Activated CD4-positive, alpha-beta T cell treated with anti-CD3 and anti-CD28 coated beads, Interleukin-2, amount 50 U/mL, for 48 hours (primary cell): ENCODE results near the gene GBGT1.
A peak's percentile ranks its signal among the peaks of the same experiment; 100 is the strongest.

Source experiments
- DNase-seq, 2 experiments: peaks; one replicate each; pipeline ENCODE4 v3.0.0-alpha.2; 2020

GBGT1 gene

DNA sequence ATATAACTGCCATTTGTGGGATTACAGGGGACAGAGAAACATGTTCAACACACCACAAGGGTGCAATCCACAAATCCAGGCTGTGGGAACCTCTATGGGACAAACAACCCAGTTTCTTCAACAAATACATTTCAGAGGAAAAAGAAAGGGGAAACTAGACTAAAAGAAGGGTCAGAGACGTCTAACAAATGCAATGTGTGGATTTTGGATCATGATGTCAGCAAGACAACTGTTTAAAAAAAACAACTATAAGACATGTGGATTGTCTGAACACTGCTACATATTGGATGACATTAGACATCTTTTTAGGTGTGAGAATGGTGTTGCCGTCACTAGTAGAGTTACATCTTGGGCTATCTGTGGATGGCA, 38.8 kb downstream of the GBGT1 start:
- DNase-seq, result no peak

DNA sequence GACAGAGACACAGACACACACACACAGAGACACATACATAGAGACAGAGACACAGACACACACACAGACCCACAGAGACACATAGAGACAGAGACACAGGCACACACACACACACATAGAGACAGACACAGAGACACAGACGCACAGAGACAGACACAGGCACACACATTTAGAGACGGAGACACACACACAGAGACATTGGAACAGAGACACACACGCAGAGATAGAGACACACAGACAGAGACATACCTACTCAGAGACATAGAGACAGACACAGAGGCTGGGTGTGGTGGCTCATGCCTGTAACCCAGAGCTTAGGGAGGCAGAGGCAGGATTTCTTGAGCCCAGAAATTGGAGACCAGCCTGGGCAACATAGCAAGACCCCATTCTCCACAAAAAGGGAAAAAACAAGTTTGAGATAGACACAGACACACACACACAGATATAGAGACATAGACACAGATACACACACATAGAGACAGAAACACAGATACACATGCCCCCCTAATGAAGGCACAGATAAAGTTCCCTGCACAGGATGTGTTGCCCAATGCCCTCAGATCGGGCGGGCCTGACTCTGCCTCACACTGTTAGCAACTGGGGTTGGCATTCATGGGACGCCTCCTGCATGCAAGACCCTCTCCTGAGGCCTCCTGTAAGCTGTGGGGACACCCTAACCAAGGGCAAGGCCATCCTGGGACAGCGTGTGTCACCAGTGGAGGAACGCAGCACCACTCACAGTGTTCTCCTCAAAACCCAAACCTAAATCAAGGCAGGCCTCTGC, 39.4 kb downstream of the GBGT1 start:
- no peak for DNase-seq

DNA sequence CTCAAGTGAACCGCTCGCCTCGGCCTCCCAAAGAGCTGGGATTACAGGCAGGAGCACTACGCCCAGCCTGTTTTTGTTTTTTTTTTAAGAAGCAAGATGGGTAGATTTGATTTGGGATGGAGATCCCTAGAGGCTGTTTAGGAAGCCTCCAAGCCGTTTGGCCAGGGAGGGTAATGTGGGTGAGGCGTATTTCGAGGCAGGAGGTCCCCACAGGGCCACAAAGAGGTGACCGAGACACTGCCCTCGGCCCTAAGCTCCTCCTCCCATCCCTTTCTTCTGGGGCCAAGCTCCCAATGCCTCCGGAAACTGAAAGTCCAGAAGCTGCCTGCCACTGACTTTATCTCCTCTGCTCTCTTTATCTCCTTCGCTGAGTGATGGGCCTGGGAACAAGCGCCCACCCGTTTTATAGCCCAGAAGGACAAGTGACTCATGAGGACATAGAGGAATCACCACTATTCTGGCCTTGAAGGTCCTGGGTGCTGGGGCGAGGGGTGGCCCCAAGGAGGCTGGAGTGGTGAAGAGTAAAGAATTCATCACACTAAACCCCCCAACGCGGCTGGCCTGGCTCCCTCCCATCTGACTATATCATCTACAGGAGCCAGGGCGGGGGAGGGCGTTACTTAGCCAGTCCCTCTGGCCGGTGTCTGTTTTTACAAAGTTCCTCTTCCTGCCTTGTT, 40.6 kb downstream of the GBGT1 start:
- no peak for DNase-seq

DNA sequence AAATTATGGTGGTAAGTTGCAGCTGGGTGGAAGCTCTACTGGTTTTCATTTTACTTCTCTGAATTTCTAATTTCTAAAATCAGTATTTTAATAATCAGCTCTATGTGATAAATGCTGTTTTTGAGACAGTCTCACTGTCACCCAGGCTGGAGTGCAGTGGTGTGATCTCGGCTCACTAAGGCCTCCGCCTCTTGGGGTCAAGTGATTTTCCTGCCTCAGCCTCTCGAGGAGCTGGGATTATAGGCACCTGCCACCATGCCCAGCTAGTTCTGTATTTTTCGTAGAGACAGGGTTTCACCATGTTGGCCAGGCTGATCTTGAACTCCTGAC, 41.1 kb downstream of the GBGT1 start:
- DNase-seq, result no peak

DNA sequence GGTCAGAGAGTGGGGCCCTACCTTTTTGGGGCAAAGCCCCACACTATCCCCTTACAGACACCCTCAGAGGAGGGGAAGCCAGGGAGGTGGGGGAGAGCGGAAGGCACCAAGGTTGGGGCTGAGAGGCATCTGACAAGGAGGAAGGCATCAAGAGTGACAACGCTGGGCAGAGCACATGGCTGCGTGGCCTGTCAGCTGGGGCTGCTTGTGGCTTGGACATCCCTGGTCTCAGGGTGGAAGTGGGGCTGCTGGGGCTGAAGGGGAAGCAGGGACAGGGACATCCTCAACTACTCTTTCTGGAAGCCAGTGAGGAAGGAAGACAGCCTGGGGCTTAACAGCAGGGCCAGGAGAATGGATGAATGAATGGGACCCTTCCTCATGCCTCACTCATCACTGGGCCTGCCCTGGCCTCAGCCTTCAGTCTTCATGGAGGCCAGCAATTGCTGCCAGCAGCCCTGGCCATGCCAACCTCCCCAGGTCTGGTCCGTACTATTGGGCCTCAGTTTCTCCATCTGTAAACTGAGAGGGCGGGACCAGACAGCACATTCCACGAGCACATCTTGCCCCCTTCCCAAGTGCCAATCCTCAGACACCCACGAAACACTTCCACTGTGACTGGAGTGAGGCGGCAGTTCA, 41.7 kb downstream of the GBGT1 start:
- no peak for DNase-seq

DNA sequence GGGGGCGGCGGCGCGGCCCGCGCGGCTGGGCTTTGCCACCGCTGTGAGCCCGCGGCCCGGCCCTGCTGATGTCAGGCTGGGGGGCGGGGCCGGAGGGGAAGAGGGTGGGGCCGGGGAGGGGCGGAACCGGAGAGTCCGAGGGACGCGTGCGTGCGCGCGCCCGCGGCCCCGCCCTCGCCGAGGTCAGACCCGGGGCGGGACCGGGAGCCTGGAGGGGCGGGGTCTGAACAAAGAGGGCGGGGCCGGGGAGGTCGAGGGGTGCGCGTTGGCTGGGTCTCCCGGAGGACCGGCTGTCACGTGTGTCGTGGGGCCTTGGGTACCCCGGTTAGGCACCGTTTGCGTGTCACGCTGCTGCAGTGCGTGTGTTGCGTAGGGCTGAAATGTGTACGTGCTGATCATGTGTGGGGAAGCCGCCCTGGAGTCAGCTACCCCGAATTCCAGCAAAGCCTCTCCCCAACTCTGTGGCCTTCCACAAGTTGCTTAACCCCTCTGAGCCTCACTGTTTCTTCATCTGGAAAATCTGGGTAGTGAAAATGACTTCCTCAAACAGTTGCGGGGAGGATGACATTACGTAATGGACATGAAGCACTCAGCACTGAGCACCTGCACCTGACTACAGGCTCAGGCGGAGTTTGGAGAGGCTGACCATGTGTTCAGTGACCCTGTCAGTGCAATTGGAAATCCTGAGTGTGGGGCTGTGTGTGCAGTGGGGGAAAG, 42.4 kb downstream of the GBGT1 start, which contains the start of gene RALGDS:
Gene RALGDS (minus strand): TSS at position 43 of the 717 bp plus-strand sequence. CDS start 86 bp downstream, outside the sequence.
- peak; percentile 91 to 93 for DNase-seq

DNA sequence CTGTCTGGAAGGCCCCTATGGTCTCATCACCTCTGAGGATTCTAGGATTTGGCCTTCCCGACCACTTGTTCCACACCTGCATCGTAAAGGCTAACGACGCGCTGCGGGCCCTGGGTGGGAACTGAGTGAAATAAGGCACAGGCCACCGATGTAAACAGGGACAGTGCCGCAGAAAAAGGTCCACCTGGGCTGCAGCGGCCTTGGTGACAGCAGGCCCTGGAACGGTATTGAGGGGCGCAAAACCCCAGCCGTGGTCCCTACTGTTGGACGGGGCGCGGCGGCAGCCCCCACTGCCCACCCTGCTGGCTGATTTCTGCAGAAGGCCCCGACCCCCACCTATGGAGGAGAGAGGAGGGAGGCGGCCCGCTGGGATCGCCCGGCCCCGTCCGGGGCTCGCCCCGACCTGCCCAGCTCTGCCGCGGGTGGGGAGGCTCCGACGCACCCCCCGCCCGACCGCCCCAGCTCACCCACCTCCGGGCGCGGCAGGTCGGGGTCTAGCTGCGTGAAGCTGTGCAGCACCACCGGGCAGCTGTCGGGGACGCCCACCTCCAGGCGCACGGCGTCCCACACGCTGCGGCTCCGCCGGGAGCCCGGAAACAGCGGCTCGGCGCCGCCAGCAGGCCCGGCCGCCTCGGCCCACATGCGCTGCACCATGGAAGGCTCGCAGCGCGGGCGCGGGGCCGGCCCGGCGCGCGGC, 43.1 kb downstream of the GBGT1 start:
- DNase-seq, result no peak

DNA sequence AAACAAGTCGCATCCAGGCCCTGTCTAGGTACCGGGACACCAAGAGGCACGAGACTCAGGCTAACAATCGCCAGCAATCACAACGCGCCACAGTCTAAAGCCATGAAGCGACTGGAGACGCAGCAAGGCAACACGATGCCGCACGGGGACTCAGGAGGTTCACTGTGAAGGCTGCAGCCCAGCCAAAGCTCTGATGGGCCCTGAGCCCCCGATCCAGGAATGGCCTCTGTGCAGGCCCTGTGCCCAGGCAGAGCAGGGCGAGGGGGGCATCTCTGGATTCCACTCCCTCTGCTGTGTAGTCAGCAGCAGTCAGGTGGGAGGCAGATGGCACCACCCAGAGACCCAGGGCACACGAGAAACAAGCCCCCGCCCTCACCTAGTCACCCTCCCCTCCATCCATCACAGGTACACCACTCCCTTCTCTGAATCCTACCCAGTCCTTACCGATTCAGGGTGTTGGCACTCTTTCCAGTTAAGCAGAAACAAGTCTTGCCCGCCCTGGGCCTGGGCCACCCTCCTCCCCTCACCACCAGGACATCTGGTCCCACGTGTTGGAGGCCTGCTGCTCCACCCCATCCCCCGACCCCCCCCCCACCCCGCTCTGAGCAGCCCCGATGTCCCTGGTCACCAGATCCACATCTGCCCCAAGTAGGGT, 43.7 kb downstream of the GBGT1 start:
- DNase-seq, result no peak

DNA sequence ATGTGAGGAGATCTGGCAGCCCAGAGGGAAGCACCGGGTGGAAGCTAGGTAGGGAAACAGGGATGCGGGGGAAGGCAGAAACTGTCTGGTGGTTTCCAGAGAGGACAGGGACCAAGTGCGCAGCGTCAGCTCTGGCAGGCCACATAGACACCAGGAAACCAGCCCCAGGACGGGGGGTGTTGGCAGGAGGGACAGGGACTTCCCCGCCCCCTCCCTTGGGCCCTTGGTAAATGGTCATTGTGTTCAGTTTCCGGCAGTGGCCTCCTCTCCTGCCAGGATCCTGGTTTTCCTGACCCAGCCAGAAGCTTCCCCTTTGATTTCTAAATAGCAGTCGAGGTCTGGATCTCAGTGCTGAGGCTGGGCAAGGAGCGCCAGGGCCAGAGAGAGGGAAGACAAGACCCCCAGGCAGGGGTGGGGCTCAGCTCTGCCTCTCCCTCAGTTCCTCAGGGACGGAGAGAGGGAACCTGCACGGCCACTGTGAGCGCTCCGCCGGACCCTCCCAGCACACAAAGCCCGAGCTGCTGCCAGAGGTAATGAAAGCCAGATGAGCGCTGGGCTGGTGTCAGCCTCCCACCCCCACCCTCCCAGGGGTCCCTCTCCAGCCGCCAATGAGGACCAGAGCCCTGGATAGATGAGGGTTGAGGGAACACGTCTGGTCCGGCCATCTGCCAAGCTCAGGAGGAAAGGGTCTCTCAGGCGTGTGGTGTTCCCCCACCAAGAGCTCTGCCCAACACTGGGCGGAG, 44.4 kb downstream of the GBGT1 start:
- DNase-seq, result no peak

DNA sequence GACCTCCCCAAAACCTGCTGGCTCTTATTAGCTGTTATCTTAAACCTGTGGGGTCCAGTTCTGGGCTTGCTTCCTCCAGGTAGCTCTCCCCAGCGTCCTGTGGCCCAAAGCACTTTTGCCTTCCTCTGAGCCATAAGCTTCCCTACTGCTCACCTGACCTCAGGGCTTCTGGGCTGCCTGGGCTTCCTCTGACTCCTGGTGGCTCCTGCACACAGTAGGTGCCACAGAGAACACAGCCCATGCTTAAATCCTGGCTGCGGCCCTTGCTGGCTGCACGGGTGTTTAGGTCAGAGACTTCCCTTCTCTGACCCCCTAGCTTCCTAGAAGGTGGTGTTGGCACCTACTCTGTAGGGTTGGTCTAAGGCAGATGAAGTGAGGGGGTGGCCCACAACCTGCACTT, 45.1 kb downstream of the GBGT1 start:
- no peak for DNase-seq

DNA sequence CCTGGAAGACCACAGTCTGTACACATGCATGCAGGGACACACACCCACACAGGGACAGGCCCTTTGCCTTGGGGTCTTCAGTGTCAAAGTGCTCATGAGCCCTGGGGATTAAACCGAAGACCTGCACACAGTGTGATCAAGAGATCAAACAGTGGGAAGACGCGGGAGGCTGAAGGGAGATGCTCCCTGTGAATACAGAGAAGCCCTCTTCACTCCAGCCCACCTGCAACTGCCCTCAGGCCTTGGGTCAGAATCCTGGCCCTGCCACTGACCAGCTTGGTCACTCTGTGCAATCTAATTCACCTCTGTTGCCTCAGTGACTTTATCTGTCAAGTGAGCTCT, 45.6 kb downstream of the GBGT1 start:
- DNase-seq, result no peak

DNA sequence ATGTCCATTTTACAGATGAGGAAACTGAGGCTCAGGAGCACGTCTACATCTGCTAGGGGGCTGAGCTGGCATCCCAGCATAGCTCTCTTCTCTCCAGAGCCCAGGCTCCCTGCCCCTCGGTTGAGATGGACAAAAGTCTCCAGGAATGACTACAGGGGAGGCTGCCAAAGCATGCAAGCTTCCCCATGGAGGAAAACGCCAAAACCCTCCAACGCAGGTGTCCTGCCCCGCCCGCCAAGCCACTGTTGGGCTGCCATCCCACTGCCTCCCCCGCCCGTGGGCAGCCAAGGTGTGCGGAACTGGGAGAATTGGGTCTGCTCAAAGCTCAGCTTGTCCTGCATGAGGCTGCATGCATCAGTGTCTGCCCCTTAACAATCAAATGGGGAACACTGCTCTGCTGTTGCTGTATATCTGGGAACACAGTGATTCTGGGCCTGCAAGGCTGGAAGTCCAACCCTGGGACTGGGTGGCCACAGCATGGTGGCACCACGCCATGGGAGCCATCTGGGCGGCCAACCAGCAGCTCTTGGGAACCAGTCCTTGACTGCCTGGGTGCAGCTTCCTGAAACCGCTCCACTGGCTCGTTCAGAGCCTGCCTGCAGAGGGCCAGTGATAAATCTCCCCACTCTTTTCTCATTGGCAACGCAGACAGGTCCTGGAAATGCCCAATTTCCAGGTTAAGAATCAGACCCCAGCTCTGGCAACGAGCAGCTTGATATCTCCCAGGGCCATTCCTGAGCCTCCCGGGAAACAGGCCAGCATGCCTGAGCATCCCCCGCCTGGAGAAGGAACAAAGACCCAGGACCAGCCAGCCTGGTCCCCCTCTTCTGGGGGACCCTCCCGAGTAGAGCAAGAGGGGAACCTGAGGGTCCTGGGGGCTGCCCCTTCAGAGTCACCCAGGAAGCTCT, 46.2 kb downstream of the GBGT1 start:
- no peak for DNase-seq

DNA sequence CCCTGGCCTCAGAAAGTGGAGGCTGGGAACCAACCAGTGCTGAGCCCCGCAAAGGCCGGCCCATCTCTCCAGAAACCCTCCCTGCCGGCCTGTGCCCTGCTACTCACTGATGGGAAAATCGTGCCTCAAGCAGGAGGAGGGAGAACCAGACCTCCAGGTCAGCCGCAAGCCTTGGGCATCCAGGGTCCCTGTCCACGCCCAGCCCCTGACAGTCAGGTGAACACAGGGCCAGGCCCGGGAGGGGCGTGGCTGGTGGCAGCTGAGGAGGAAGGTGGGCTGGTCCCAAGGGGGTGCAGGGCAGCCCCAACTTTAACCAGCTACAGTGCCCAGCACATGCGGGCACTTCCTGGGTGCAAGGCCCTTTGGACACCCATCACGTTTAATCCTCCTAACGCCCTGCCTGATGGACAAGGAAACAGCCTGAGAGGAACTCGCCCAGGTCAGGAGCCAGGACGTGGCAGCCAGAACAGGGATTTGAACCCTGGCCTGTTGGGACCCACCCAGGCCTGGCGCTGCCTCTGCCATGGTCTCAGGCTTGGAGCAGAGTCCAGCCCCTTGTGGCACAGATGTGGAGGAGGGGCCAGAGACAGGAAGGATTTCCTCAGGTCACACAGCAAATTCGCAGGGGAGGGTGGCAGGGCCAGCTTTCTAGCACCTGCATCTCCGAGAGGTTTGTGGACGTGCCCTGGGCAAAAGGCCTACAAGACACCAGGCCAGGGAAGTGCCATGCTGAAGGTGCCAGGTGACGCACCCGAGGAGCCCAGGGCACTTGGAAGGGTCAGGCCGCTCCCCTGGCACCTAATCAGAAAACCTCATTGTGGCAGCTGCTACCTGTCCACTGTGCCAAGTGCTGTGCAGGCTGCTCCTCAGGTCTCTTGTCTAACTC, 47.1 kb downstream of the GBGT1 start:
- DNase-seq, result no peak

DNA sequence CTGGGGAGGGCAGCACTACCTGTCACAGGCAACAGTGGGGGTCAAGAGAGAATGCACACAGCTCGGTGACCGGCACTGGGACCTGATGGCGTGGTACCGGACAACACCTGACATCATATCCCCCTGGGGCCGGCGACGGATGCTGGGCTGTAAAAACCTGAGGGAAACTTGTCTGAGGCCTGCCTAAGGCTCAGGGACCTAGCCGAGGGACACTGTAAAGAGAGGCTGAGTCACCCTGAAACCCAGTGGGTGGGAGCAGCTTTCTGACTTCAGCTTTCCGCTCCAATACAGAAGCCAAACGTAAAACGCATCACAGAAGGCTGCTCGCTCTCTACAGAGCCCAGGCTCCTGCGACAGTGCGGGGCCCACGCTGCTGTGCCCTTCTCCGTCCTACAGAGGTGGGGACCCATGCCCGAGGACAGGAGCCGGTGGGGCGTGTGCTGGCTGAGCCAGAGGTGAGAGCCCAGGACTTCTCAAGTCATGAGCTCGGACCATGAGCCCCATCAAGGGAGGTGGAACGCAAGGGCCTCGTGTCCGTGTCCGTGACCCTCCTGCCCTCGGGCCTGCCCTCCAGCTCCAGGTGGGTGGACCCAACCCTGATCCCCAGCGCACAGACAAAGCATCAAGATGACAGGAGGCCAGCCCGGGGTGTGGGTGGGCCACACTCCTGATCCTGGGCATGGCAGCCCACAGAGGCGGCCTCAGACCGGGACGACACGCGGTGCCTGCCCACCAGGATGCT, 47.9 kb downstream of the GBGT1 start:
- peak; percentile 77 to 83 for DNase-seq

DNA sequence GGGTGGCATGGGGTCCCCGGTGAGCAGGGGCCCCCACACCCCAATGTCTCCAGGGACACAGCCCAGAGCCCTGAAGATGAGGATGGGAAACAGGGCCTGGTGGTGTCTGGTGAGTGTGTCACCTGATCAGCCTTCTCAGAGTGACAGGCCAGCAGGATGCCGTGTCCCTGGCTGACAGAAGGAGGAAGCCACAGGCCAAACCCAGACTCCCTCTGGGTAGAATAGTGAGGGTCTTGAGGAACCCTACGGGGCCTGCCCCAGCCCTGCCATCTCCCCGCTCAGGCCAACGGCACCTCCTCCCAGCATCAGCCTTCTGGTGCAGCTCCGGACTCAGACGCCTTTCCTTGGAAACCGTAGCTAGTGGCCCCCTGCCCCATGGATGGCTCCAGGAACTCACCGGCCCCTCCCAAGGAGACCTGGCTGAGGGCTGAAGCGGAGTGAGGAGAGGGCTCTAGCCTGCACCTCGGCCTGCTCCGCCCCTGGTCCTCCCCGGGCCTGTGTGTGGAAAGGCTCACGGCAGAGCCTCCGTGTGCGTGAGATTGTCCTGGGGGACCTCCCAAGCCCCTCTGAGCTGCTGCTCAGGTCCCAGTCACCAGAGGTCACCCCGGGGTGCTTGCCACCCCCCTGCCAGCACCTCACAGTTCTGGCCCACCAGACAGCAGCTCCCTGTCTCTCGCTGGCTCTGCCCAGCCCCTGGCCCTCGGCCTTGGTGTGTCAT, 48.7 kb downstream of the GBGT1 start:
- no peak for DNase-seq

DNA sequence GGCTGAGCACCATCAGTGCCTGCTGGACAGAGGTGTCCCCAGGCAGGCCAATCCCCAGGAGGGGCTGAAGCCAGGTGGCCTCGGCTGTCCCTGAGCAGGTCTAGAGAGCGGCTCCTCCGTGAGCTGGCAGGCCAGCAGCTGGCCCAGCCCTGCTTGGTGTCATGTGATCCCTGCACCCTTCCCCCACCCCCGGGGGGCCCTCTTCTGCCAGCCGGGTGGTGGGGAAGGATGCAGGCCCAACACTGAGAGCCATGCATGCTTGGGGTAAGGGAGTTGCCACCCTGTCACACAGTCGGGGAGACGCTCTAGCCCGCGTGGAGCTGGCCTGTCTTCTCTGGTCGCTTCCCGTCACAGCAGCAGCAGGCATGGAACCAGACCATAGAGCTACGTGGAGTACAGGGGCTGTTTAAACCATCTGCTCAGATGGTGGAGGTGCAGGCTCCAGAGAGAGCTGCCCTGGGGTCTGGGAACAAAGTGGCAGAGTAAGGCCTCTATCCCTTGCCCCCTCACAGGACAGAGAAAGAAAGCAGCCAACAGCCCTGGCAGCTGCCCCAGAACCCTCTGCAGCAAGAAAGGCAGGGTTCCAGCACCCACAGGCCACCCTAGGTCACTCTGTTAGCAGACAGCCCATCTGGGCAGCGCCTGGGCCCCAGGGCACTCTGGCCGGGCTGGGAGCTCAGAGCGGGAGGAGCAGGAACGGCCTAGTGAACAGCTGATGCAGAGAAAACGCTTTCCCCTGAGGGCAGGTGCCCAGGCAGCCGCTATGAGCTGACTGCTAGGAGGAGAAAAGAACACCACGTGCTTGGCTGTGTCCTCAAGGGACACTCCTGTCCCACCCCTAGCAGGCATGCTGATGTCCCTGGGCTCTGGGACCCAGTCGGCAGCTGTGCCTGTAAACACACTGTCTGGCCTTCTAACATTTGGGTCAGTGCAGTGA, 49.5 kb downstream of the GBGT1 start:
- DNase-seq, result no peak
